Measurements from ENCODE around the gene GAL3ST2. TPM values are rescaled to one million over a fixed set of nuclear protein-coding genes. Genes with fewer than 3 reads are reported as not detected.
"Not testable (repeated sequence)": the region's sequence is repeated elsewhere in the genome, so short reads cannot be mapped to it uniquely, and the experiment has no call there.

The GAL3ST2 gene
- total RNA-seq, 2 donors from 2014 or later: 0.49 to 2.2 TPM

DNA sequence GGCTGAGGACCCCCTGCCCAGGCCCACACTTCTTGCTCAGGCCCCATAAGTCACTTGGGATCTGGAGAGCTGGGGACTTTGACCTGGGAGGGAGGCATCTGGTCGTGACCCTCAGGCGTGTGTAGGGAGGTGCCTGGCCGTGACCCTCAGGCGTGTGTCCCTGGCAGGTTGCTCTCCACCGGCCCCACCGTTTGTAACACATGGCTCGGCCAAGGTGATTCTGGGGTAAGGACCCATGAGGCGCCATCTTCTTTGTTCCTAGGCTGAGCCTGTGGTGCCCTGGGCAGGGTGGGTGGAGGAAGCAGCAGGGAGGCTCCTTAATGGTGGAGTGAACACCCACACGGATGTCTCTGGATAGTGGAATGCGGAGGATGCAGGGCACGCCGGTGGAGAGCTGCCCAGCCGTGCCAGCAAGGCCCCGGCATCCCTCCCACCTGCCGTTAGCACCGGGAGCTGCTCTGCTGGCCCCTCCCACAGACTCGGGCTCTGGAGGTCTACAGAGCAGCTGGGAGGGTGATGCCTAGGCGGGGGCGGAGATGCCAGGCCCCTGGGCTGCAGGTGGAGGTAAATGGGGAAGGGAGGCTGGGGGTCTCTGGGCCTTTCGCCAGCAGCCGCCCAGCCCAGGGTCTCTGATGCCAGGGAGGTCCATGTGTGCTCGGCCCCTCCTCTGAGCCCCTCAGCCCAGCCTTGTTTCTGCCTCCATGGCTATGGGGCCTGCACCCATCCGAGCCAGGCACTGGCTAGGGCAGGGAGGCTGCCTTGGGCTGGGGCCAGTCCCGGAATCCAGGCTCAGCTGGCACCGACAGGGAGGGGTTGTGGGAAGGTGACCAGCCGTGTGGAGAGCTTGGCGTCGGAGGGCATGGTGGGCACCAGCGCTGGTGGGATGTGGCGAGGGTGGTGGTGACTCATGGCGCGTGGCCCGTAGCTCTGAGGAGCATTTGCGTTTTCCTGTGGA, 1.1 kb upstream of the GAL3ST2 start:
- Histone ChIP-seq H3K27me3 (replicated peaks; ENCODE audit: insufficient read depth) (no peaks in the 10 kb centered on the region), H3K9me3 (no peaks in the 10 kb centered on the region), H3K4me3 (no peak overlapping the region), H3K36me3 (no peaks in the 10 kb centered on the region), H3K27ac (no peak overlapping the region), H3K4me1 (ENCODE audit: control insufficient read depth in 1 of 2, low read depth in 2 of 2) (no peaks in the 10 kb centered on the region)
- no peak for ATAC-seq (ENCODE audit: insufficient number of reproducible peaks, low FRiP score, low read depth)
- TF ChIP-seq, protein P1, sequence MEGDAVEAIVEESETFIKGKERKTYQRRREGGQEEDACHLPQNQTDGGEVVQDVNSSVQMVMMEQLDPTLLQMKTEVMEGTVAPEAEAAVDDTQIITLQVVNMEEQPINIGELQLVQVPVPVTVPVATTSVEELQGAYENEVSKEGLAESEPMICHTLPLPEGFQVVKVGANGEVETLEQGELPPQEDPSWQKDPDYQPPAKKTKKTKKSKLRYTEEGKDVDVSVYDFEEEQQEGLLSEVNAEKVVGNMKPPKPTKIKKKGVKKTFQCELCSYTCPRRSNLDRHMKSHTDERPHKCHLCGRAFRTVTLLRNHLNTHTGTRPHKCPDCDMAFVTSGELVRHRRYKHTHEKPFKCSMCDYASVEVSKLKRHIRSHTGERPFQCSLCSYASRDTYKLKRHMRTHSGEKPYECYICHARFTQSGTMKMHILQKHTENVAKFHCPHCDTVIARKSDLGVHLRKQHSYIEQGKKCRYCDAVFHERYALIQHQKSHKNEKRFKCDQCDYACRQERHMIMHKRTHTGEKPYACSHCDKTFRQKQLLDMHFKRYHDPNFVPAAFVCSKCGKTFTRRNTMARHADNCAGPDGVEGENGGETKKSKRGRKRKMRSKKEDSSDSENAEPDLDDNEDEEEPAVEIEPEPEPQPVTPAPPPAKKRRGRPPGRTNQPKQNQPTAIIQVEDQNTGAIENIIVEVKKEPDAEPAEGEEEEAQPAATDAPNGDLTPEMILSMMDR (IDR thresholded peaks at IDR 0.05): no peak
- no peak for DNase-seq (ENCODE audit: low spot score)

DNA sequence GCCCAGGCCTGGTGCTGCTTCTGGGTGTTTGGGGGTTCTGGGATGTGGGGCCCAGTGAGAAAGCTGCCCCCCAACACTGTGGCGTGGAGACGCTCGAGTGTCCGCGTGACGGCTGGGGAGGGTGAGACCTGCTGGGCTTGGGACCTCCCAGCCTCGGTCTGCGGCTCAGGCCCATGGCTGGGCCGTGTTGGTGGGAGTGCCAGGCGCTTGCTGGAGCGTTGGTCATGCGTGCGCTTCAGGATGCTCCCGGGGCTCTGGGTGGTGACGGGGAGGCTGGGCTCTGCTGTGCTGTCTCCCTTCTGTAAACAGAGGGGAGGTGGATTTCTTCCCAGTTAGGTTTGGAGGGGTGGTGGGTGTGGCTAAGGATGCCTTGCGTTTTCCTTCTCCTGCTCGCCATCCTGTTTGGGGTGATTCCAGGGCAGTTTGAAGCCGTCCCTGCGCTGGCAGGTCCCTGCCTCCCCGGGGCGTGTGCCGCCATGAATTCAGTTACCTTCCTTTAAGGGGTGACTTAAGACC, 606 bp downstream of the GAL3ST2 start:
- Histone ChIP-seq H3K4me3 (no peak overlapping the region), H3K36me3 (no peaks in the 10 kb centered on the region), H3K27me3 (replicated peaks; ENCODE audit: insufficient read depth) (no peaks in the 10 kb centered on the region), H3K27ac (no peak overlapping the region), H3K4me1 (ENCODE audit: control insufficient read depth in 1 of 2, low read depth in 2 of 2) (no peaks in the 10 kb centered on the region), H3K9me3 (no peaks in the 10 kb centered on the region)
- ATAC-seq (ENCODE audit: insufficient number of reproducible peaks, low FRiP score, low read depth) (no peak), DNase-seq (ENCODE audit: low spot score) (no peak)
- TF ChIP-seq, protein P1 (IDR thresholded peaks at IDR 0.05): no peak

DNA sequence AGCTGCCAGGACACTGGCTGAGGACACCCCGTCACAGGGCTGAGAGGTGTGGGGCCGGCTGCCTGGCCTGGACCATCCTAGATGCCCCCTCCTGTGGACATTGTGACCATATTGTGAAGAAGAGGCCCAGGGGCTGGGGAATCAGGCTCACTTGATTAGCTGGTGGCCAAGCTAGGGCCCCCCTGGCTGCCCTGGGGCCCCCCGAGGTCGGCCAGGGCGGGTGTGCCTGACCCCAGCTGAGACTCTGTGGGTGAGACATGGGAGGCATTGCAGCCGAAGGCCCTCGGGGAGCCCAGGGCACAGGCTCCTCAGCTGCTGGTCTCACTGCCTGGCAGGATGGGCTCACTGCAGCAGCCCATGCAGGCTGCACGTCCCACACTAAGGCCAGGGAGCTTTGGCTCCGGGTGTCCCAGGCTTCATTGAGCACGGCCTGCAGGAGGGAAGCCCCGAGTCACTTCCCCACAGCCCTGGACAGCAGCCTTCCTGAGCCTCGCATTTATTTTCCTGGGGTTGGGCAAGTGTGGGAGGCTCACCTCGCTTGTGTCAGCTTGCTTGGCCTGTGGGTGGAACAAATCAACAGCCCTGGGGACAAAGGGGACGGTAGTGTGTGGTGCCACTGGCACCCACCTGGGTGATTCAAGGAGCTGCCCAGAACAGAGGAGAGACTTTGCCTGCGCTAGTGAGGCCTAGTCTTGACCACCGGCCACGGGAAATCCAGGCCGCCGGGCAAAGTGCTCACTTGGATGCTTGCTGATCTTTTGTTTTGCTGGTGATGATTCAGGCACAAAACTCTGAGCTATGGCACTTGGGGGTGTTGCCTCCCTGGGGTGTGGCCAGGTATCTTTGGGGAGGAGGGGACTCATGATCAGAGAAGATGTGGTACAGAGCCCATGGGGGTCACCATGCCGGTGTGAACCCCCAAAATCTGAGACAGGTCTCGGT, 1.3 kb downstream of the GAL3ST2 start:
- Histone ChIP-seq H3K36me3 (no peaks in the 10 kb centered on the region), H3K27ac (no peak overlapping the region), H3K4me3 (no peak overlapping the region), H3K27me3 (replicated peaks; ENCODE audit: insufficient read depth) (no peaks in the 10 kb centered on the region), H3K9me3 (no peaks in the 10 kb centered on the region), H3K4me1 (ENCODE audit: control insufficient read depth in 1 of 2, low read depth in 2 of 2) (no peaks in the 10 kb centered on the region)
- ATAC-seq (ENCODE audit: insufficient number of reproducible peaks, low FRiP score, low read depth): no peak
- TF ChIP-seq, protein P1 (IDR thresholded peaks at IDR 0.05): no peak
- no peak for DNase-seq (ENCODE audit: low spot score)

DNA sequence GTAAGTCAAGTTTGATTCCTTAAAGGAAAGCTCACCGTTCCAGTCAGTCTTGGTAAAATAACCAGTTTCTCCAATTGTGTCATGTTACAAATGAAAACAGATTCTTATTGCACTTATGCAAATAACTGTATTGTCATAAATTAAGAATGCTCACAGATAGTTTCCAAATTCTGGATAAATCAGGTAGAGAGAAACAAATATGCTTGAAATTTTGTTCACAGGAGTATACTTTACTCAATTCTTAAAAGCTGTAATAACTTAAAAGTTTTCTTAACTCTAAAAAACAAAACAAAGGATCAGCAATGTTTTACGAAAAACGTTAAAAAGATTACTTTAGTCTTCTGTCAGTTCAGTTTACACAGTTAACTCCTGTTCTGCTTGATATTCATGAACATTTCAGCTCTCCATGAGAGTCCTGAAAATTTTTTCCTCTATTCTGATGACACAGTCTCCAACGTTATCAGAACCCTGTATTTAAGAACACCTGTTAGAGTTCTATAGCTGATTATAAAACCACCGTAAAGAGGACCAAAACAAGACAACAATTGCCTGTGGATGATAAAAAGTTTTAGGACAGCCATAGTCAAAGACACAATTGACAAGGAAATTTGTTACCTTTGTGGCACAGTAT, 4.4 kb downstream of the GAL3ST2 start:
- H3K36me3 ChIP-seq: no peaks in the 10 kb centered on the region
- H3K27me3 ChIP-seq (replicated peaks; ENCODE audit: insufficient read depth): no peaks in the 10 kb centered on the region
- no peak overlapping the region for H3K4me3 ChIP-seq
- ATAC-seq (ENCODE audit: insufficient number of reproducible peaks, low FRiP score, low read depth) (no peak), DNase-seq (ENCODE audit: low spot score) (no peak)
- TF ChIP-seq, protein P1 (IDR thresholded peaks at IDR 0.05): no peak
- no peaks in the 10 kb centered on the region for H3K4me1 ChIP-seq (ENCODE audit: control insufficient read depth in 1 of 2, low read depth in 2 of 2)
- no peak overlapping the region for H3K27ac ChIP-seq
- no peaks in the 10 kb centered on the region for H3K9me3 ChIP-seq

DNA sequence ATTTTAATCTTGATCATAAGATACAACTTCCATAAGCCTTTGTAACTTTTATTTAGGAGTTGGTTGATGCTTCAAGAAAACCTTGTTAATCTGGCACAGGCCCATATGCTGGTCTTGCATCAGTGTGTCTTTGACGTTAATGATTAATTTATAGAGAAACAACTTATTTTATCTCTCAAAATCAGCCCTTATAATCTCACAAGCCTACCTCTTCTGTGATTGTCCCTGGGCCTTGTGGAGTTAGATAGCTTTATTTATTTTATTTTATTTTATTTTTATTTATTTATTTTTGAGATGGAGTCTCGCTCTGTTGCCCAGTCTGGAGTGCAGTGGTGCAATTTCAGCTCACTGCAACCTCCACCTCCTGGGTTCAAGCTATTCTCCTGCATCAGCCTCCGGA, 5.4 kb downstream of the GAL3ST2 start:
- not testable (repeated sequence) for DNase-seq (ENCODE audit: low spot score); H3K27me3 ChIP-seq (replicated peaks; ENCODE audit: insufficient read depth); H3K27ac ChIP-seq; H3K4me1 ChIP-seq (ENCODE audit: control insufficient read depth in 1 of 2, low read depth in 2 of 2); H3K36me3 ChIP-seq; ATAC-seq (ENCODE audit: insufficient number of reproducible peaks, low FRiP score, low read depth); H3K9me3 ChIP-seq; H3K4me3 ChIP-seq

All from thoracic aorta (tissue), 2 donors.